D721Med (cell line): ENCODE data around the gene ANKRD2.
"Not testable (repeated sequence)": the region's sequence is repeated elsewhere in the genome, so short reads cannot be mapped to it uniquely, and the experiment has no call there.

Experiments
- DNase-seq: peaks from one replicate; pipeline ENCODE4 v3.0.0; 2011; ENCODE audit warnings: low spot score; ENCODE audit not compliant: insufficient read length
- FAIRE-seq: peaks from 2 replicates; lab custom pipeline; 2011; peaks lifted over from hg19 to GRCh38; lab: Jason Lieb, UNC
- TF ChIP-seq, protein P1 (sequence below): IDR thresholded peaks from 2 replicates; pipeline ENCODE4 v1.5.1; 2012; ENCODE audit warnings: mild to moderate bottlenecking, control low read depth; ENCODE audit not compliant: insufficient read depth; ENCODE audit errors: missing control alignments

ANKRD2 gene

DNA sequence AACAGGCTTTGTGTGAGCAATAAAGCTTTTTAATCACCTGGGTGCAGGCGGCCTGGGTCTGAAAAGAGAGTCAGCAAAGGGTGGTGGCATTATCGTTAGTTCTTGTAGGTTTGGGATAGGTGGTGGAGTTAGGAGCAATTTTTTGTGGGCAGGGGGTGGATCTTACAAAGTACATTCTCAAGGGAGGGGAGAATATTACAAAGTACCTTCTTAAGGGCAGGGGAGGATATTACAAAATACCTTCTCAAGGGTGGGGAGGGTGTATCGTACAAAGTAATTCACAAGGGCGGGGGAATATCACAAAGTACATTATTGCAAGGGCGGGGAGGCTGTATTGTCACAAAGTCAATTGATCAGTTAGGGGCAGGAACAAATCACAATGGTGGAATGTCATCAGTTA lies 10.2 kb upstream of the ANKRD2 start:
- FAIRE-seq, DNase-seq: not testable (repeated sequence)

DNA sequence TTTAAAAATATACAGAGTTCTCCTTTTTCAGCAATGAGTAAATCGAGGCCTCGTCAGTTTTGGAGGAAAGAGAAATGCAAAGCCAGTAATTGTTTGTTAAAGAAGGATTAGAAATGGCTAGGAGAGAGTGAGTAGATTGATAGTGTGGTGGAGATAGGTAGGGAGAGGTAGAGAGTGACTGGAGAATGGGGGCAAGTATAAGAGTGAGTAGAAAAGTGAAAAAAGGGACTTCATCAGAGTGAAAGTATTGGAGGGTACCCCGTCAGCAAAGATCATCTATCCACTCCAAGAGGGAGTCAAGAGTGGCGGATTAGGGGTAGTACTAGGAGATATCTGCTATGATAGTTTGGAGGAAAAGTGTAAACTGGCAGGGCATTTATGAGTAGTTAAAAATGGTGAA lies 9.2 kb upstream of the ANKRD2 start:
- FAIRE-seq (no peak), DNase-seq (no peak)
- TF ChIP-seq, protein P1, sequence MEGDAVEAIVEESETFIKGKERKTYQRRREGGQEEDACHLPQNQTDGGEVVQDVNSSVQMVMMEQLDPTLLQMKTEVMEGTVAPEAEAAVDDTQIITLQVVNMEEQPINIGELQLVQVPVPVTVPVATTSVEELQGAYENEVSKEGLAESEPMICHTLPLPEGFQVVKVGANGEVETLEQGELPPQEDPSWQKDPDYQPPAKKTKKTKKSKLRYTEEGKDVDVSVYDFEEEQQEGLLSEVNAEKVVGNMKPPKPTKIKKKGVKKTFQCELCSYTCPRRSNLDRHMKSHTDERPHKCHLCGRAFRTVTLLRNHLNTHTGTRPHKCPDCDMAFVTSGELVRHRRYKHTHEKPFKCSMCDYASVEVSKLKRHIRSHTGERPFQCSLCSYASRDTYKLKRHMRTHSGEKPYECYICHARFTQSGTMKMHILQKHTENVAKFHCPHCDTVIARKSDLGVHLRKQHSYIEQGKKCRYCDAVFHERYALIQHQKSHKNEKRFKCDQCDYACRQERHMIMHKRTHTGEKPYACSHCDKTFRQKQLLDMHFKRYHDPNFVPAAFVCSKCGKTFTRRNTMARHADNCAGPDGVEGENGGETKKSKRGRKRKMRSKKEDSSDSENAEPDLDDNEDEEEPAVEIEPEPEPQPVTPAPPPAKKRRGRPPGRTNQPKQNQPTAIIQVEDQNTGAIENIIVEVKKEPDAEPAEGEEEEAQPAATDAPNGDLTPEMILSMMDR, result no peak

DNA sequence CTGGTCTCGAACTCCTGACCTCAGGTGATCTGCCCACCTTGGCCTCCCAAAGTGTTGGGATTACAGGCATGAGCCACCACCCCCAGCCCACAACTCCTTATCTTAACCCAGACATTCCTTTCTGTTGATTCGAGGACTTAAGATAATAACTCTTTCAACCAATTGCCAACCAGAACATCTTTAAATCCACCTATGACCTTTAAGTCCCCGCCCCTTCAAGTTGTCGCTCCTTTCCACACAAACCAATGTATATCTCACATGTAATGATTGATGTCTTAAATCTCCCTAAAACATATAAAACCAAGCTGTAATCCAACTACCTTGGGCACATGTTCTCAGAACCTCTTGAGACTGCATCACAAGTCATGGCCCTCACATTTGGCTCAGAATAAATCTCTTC lies 7.8 kb upstream of the ANKRD2 start:
- DNase-seq (no peak), FAIRE-seq (no peak)
- TF ChIP-seq, protein P1, result no peak

DNA sequence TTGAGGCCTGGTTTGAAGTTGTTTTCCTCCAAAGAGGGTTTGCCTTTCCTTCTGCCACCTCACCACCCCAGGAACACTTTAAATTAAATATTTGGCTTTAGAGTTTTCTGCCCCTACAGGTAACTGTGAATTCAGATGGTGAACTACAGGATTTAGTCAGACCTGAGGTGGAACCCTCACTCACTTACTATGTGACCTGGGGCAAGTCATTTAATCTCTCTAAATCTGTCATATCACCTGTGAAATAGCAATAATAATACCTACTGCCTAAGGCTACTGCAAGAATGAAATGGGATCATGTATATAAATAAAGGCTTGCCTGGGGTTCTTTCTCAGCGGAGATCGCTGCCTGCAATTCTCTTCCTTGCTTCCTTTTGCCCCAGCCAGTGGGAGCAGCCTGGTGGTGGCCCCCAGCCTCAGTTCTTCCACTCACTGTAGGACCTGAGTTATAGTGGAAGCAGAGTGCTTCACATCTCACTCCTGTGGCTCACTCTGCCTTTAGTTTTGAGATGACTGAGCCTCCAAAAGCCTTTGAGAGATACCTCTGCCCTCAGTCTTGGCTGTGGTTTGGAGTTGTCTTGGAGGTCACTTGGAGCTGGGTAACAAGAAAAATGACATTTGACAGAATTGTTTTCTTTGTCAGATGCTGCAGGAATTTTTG lies 6.1 kb upstream of the ANKRD2 start:
- FAIRE-seq (no peak), DNase-seq (no peak)
- TF ChIP-seq, protein P1, result no peak

DNA sequence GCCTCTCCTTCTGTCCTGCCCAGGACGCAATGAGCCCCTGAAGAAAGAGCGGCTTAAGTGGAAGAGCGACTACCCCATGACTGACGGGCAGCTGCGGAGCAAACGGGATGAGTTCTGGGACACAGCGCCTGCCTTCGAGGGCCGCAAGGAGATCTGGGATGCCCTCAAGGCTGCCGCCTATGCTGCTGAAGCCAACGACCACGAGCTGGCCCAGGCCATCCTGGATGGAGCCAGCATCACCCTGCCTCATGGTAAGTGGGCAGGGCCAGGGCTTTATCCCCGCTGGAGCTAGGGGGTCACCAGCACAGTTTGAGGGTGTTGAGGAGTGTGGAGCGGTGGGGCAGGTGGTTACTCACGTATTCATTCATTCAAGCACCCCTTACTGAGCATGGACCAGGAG lies 4.7 kb upstream of the ANKRD2 start:
- TF ChIP-seq, protein P1, result no peak
- FAIRE-seq (no peak), DNase-seq (no peak)

DNA sequence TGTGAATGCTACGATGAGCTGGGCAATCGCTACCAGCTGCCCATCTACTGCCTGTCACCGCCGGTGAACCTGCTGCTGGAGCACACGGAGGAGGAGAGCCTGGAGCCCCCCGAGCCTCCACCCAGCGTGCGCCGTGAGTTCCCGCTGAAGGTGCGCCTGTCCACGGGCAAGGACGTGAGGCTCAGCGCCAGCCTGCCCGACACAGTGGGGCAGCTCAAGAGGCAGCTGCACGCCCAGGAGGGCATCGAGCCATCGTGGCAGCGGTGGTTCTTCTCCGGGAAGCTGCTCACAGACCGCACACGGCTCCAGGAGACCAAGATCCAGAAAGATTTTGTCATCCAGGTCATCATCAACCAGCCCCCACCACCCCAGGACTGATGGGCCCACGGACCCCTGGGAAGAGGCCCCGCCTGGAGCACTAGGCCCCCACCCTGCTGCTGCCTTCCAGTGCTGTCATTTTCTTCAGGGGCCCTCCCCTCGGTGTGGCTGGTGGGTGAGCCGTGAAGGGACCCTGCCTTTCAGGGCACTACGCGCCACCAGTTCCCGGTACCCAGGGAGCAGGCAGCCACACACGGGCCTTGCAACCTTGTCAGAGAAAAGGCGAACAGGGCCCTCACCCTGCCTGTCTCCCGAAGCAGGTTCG lies 2.3 kb upstream of the ANKRD2 start:
- no peak for FAIRE-seq
- TF ChIP-seq, protein P1, result no peak

DNA sequence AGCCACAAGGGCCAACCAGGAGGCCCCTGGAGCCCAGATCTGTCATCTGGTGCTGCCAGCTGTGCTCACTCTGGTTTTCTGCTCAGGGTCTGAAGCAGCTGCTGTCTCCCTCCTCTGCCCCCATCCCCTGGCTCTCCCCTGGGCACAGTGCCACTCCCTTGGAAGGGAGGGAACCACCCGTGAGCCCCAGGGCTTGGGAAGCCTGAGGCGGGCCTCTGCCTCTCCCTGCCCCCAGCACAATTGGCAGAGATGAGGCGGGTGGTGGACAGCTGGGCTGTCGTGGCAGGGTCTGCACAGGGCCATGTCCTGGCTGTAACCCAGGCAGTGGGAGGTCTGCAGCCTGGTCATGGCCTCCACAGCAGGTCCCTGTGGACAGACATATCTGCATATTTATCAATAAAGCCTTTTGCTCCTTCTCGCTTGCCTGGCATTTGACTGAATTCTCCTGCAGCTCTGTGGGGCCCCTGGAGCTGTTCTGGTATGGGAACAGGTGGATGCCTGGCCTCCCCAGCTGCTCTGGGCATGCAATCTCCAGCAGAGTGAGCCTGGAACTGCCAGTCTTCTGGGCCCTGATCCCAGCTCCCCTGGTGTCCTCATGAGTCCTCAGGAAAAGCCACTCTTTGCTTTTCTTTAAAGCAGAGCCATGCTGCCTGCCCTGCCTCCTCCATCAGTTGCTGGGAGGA lies 1.6 kb upstream of the ANKRD2 start:
- FAIRE-seq, result no peak
- no peak for DNase-seq

More for the DNA sequence above, 2.3 kb upstream of the ANKRD2 start:
- no peak for DNase-seq

More for the DNA sequence above, 1.6 kb upstream of the ANKRD2 start:
- TF ChIP-seq, protein P1, result no peak
